Measurements from ENCODE around the gene MAP6.
"Not testable (repeated sequence)": the region's sequence is repeated elsewhere in the genome, so short reads cannot be mapped to it uniquely, and the experiment has no call there.

MAP6 gene

GRCh38 chr11:75705541-75705940 lies 36.7 kb upstream of the MAP6 start:
- no peak for FAIRE-seq
- no peak for DNase-seq (ENCODE audit: insufficient read length, low spot score)
- no peak for TF ChIP-seq CTCF (IDR thresholded peaks at IDR 0.05; ENCODE audit: insufficient read depth, missing control alignments)

- no peak for FAIRE-seq
- TF ChIP-seq CTCF (IDR thresholded peaks at IDR 0.05; ENCODE audit: insufficient read depth, missing control alignments) = no peak
- DNase-seq (ENCODE audit: insufficient read length, low spot score) = no peak
Observed at GRCh38 chr11:75703695-75704237, 34.9 kb upstream of the MAP6 start.

- TF ChIP-seq CTCF (IDR thresholded peaks at IDR 0.05; ENCODE audit: insufficient read depth, missing control alignments) = no peak
- no peak for FAIRE-seq
- DNase-seq (ENCODE audit: insufficient read length, low spot score) = no peak
Observed at GRCh38 chr11:75700940-75701339, 32.1 kb upstream of the MAP6 start.

- FAIRE-seq = no peak
- no peak for DNase-seq (ENCODE audit: insufficient read length, low spot score)
- no peak for TF ChIP-seq CTCF (IDR thresholded peaks at IDR 0.05; ENCODE audit: insufficient read depth, missing control alignments)
Observed at GRCh38 chr11:75697906-75698581, 29.2 kb upstream of the MAP6 start.

- no peak for FAIRE-seq
- TF ChIP-seq CTCF (IDR thresholded peaks at IDR 0.05; ENCODE audit: insufficient read depth, missing control alignments) = no peak
Observed at GRCh38 chr11:75691804-75692203, 23.0 kb upstream of the MAP6 start.

GRCh38 chr11:75689863-75690609 lies 21.2 kb upstream of the MAP6 start:
- FAIRE-seq = no peak
- DNase-seq (ENCODE audit: insufficient read length, low spot score) = no peak
- no peak for TF ChIP-seq CTCF (IDR thresholded peaks at IDR 0.05; ENCODE audit: insufficient read depth, missing control alignments)

More at GRCh38 chr11:75691804-75692203, 23.0 kb upstream of the MAP6 start:
- DNase-seq (ENCODE audit: insufficient read length, low spot score) = no peak

GRCh38 chr11:75683856-75684255 lies 15.0 kb upstream of the MAP6 start:
- DNase-seq (ENCODE audit: insufficient read length, low spot score); FAIRE-seq: not testable (repeated sequence)
